ENCODE data around the gene SLC24A5.

The SLC24A5 gene

GRCh38 chr15:48120745-48121144 lies at the start of gene SLC24A5:
Gene SLC24A5 (plus strand): TSS chr15:48120990. CDS start chr15:48121045, 55 bp downstream.
- DNase-seq = no peak
- in situ Hi-C loops (cut with HindIII; ENCODE audit: low pct_ligation_motif_present, low pct_unique_long_range_greater_than_20kb, low sequenced_read_pairs) = loop anchor here (25.0 kb wide), 1 partner anchor 117 kb away; no protein-coding TSS in a partner anchor

GRCh38 chr15:48072941-48073340 lies 47.8 kb upstream of the SLC24A5 start:
- in situ Hi-C loops (cut with HindIII; ENCODE audit: low pct_ligation_motif_present, low pct_unique_long_range_greater_than_20kb, low sequenced_read_pairs) = no loop called here
- no peak for DNase-seq

GRCh38 chr15:48073881-48074280 lies 46.9 kb upstream of the SLC24A5 start:
- DNase-seq = no peak
- in situ Hi-C loops (cut with HindIII; ENCODE audit: low pct_ligation_motif_present, low pct_unique_long_range_greater_than_20kb, low sequenced_read_pairs) = no loop called here

- in situ Hi-C loops (cut with HindIII; ENCODE audit: low pct_ligation_motif_present, low pct_unique_long_range_greater_than_20kb, low sequenced_read_pairs) = no loop called here
- DNase-seq = no peak
These were observed 44.3 kb upstream of the SLC24A5 start for GRCh38 chr15:48076454-48076853.

GRCh38 chr15:48077616-48078184 lies 43.1 kb upstream of the SLC24A5 start:
- in situ Hi-C loops (cut with HindIII; ENCODE audit: low pct_ligation_motif_present, low pct_unique_long_range_greater_than_20kb, low sequenced_read_pairs) = no loop called here
- no peak for DNase-seq

GRCh38 chr15:48084759-48085590 lies 35.8 kb upstream of the SLC24A5 start:
- DNase-seq = peak; percentile 30
- in situ Hi-C loops (cut with HindIII; ENCODE audit: low pct_ligation_motif_present, low pct_unique_long_range_greater_than_20kb, low sequenced_read_pairs) = no loop called here

- in situ Hi-C loops (cut with HindIII; ENCODE audit: low pct_ligation_motif_present, low pct_unique_long_range_greater_than_20kb, low sequenced_read_pairs) = no loop called here
- no peak for DNase-seq
These were observed 35.2 kb upstream of the SLC24A5 start for GRCh38 chr15:48085591-48085930.

- no peak for DNase-seq
- in situ Hi-C loops (cut with HindIII; ENCODE audit: low pct_ligation_motif_present, low pct_unique_long_range_greater_than_20kb, low sequenced_read_pairs) = no loop called here
These were observed 34.7 kb upstream of the SLC24A5 start for GRCh38 chr15:48086133-48086532.

- in situ Hi-C loops (cut with HindIII; ENCODE audit: low pct_ligation_motif_present, low pct_unique_long_range_greater_than_20kb, low sequenced_read_pairs) = no loop called here
- no peak for DNase-seq
These were observed 34.2 kb upstream of the SLC24A5 start for GRCh38 chr15:48086576-48086975.

GRCh38 chr15:48087844-48088243 lies 32.9 kb upstream of the SLC24A5 start:
- in situ Hi-C loops (cut with HindIII; ENCODE audit: low pct_ligation_motif_present, low pct_unique_long_range_greater_than_20kb, low sequenced_read_pairs) = no loop called here
- no peak for DNase-seq

- in situ Hi-C loops (cut with HindIII; ENCODE audit: low pct_ligation_motif_present, low pct_unique_long_range_greater_than_20kb, low sequenced_read_pairs) = no loop called here
- DNase-seq = no peak
These were observed 31.1 kb upstream of the SLC24A5 start for GRCh38 chr15:48089702-48090101.

- in situ Hi-C loops (cut with HindIII; ENCODE audit: low pct_ligation_motif_present, low pct_unique_long_range_greater_than_20kb, low sequenced_read_pairs) = no loop called here
- no peak for DNase-seq
These were observed 30.7 kb upstream of the SLC24A5 start for GRCh38 chr15:48090115-48090514.

- DNase-seq = no peak
- in situ Hi-C loops (cut with HindIII; ENCODE audit: low pct_ligation_motif_present, low pct_unique_long_range_greater_than_20kb, low sequenced_read_pairs) = no loop called here
These were observed 30.1 kb upstream of the SLC24A5 start for GRCh38 chr15:48090666-48091065.

- in situ Hi-C loops (cut with HindIII; ENCODE audit: low pct_ligation_motif_present, low pct_unique_long_range_greater_than_20kb, low sequenced_read_pairs) = no loop called here
- DNase-seq = no peak
These were observed 29.3 kb upstream of the SLC24A5 start for GRCh38 chr15:48091522-48091921.

GRCh38 chr15:48096355-48096786 lies 24.4 kb upstream of the SLC24A5 start:
- in situ Hi-C loops (cut with HindIII; ENCODE audit: low pct_ligation_motif_present, low pct_unique_long_range_greater_than_20kb, low sequenced_read_pairs) = no loop called here
- DNase-seq = no peak

- peak; percentile 16 for DNase-seq
- in situ Hi-C loops (cut with HindIII; ENCODE audit: low pct_ligation_motif_present, low pct_unique_long_range_greater_than_20kb, low sequenced_read_pairs) = no loop called here
These were observed 24.0 kb upstream of the SLC24A5 start for GRCh38 chr15:48096813-48097212.

GRCh38 chr15:48097264-48097663 lies 23.5 kb upstream of the SLC24A5 start:
- DNase-seq = no peak
- in situ Hi-C loops (cut with HindIII; ENCODE audit: low pct_ligation_motif_present, low pct_unique_long_range_greater_than_20kb, low sequenced_read_pairs) = no loop called here

- in situ Hi-C loops (cut with HindIII; ENCODE audit: low pct_ligation_motif_present, low pct_unique_long_range_greater_than_20kb, low sequenced_read_pairs) = loop anchor here (25.0 kb wide), 1 partner anchor 136 kb away; no protein-coding TSS in a partner anchor
- no peak for DNase-seq
These were observed 19.3 kb upstream of the SLC24A5 start for GRCh38 chr15:48101376-48101961.

- in situ Hi-C loops (cut with HindIII; ENCODE audit: low pct_ligation_motif_present, low pct_unique_long_range_greater_than_20kb, low sequenced_read_pairs) = loop anchor here (25.0 kb wide), 1 partner anchor 135 kb away; no protein-coding TSS in a partner anchor
- DNase-seq = no peak
These were observed 18.6 kb upstream of the SLC24A5 start for GRCh38 chr15:48102167-48102566.

Data from ACHN (cell line).